Activated CD8-positive, alpha-beta memory T cell treated with anti-CD3 and anti-CD28 coated beads, Interleukin-2, amount 50 U/mL, for 1 hour (primary cell): Measurements from ENCODE around the gene ZNF311.

Experiments used
- DNase-seq: peaks from one replicate; pipeline ENCODE4 v3.0.0-alpha.2; 2020; ENCODE audit errors: extremely low read depth

The ZNF311 gene

GRCh38 chr6:29005183-29005885 is at the start of gene ZNF311:
ZNF311 (minus strand) TSS chr6:29005315; CDS start chr6:29003954, 1,361 bp downstream.
- no peak for DNase-seq

GRCh38 chr6:29051680-29052079 is 46.6 kb upstream of the ZNF311 start:
- no peak for DNase-seq

GRCh38 chr6:29045075-29045474 is 40.0 kb upstream of the ZNF311 start, which contains the start of gene OR2W1:
OR2W1 (minus strand) TSS chr6:29045175; CDS start chr6:29045175, 0 bp downstream.
- DNase-seq = no peak

- no peak for DNase-seq
Measured at GRCh38 chr6:29035951-29036350, 30.8 kb upstream of the ZNF311 start.

- no peak for DNase-seq
Measured at GRCh38 chr6:29028821-29029220, 23.7 kb upstream of the ZNF311 start.

GRCh38 chr6:29025927-29026585 is 20.9 kb upstream of the ZNF311 start:
- no peak for DNase-seq

- DNase-seq = no peak
Measured at GRCh38 chr6:29021434-29021833, 16.3 kb upstream of the ZNF311 start.

- no peak for DNase-seq
Measured at GRCh38 chr6:29019629-29020028, 14.5 kb upstream of the ZNF311 start.

- no peak for DNase-seq
Measured at GRCh38 chr6:29017428-29017802, 12.3 kb upstream of the ZNF311 start.

- DNase-seq = peak; percentile 45
Measured at GRCh38 chr6:29016559-29017427, 11.7 kb upstream of the ZNF311 start.

GRCh38 chr6:29014729-29015608 is 9.9 kb upstream of the ZNF311 start:
- DNase-seq = no peak

GRCh38 chr6:29011276-29011734 is 6.2 kb upstream of the ZNF311 start:
- DNase-seq = peak; percentile 36

- no peak for DNase-seq
Measured at GRCh38 chr6:29009358-29009757, 4.2 kb upstream of the ZNF311 start.

GRCh38 chr6:29008089-29008488 is 3.0 kb upstream of the ZNF311 start:
- no peak for DNase-seq

- DNase-seq = no peak
Measured at GRCh38 chr6:28996844-28997510, 8.1 kb downstream of the ZNF311 start.

GRCh38 chr6:28995093-28995650 is 9.9 kb downstream of the ZNF311 start:
- no peak for DNase-seq

GRCh38 chr6:28988536-28989311 is 16.4 kb downstream of the ZNF311 start:
- peak; percentile 36 for DNase-seq

GRCh38 chr6:28985462-28986164 is 19.5 kb downstream of the ZNF311 start:
- no peak for DNase-seq

GRCh38 chr6:28983838-28984237 is 21.3 kb downstream of the ZNF311 start:
- DNase-seq = no peak
